GM12875 (cell line): ENCODE measurements around the gene OSCAR.

Experiments
- H3K4me3 ChIP-seq: one replicate; pipeline ENCODE4 v1.5.1; 2011; ENCODE audit warnings: low read depth, low read length, control low read depth
- TF ChIP-seq, protein P1 (sequence below): IDR thresholded peaks from 2 replicates; pipeline ENCODE4 v1.5.1; 2011; ENCODE audit warnings: low read depth, mild to moderate bottlenecking, control low read depth, inconsistent platforms, low read length, moderate library complexity, borderline replicate concordance; ENCODE audit not compliant: insufficient read depth

OSCAR gene, protein sequence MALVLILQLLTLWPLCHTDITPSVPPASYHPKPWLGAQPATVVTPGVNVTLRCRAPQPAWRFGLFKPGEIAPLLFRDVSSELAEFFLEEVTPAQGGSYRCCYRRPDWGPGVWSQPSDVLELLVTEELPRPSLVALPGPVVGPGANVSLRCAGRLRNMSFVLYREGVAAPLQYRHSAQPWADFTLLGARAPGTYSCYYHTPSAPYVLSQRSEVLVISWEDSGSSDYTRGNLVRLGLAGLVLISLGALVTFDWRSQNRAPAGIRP

DNA sequence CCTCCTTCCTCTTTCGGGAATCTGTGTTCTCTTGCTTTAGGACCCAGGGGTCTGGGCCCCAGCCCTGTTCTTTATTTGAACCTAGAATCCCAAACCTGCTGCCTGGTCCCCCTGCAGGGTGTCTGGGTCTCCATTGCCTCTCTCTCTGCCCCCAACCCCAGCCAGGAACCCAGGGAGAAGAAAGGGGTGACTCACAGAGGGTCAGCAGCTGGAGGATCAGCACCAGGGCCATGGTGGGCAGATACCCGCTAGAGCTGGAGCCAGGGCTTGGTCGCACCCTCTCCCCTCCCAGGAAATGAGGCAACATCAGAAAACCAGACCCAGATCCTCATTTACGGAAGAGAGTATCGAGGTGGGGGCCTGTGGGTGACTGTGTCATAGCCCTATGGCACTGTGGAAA is at the start of gene OSCAR:
OSCAR (minus strand) TSS at position 243 of the 400 bp plus-strand sequence; CDS start at position 232, 11 bp downstream.
- TF ChIP-seq, protein P1, sequence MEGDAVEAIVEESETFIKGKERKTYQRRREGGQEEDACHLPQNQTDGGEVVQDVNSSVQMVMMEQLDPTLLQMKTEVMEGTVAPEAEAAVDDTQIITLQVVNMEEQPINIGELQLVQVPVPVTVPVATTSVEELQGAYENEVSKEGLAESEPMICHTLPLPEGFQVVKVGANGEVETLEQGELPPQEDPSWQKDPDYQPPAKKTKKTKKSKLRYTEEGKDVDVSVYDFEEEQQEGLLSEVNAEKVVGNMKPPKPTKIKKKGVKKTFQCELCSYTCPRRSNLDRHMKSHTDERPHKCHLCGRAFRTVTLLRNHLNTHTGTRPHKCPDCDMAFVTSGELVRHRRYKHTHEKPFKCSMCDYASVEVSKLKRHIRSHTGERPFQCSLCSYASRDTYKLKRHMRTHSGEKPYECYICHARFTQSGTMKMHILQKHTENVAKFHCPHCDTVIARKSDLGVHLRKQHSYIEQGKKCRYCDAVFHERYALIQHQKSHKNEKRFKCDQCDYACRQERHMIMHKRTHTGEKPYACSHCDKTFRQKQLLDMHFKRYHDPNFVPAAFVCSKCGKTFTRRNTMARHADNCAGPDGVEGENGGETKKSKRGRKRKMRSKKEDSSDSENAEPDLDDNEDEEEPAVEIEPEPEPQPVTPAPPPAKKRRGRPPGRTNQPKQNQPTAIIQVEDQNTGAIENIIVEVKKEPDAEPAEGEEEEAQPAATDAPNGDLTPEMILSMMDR, result no peak
- no peak within 1 kb of the TSS for H3K4me3 ChIP-seq

DNA sequence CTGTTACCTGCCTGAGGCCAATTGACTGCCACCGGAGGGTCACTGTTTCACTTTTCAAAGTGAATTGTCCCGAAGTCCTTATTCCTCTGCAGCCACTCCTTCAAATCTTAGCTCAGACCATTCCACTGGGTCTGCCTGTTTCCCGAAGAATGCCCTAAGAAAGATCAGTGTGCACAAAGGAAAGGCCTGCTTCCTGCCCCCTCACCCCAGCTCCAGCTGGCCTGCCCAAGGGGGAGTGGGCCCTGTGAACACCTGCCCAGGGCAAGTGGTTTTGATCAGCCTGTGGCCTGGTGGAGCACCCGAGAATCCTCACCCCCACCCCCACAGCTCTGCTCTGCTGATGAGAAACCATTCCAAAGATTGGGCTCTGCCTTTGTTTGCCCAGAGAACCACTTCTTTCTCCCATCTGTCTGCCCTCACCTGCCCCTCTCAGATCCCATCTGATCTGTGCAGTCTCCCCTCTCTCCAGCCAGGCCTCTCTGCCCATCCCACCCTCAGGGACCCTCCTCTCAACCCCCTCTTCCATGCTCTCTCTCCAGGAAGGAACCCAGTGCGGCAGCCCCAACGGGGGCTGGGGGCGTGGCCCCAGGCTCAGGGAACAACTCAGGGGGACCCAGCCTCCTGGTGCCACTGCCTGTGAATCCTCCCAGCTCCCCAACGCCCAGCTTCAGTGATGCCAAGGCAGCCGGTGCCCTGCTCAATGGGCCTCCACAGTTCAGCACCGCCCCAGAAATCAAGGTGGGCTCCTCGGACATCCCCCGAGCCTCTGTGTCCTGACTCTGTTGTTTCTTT is 48.6 kb upstream of the OSCAR start:
- H3K4me3 ChIP-seq, result no peak overlapping the region
- TF ChIP-seq, protein P1, result no peak

DNA sequence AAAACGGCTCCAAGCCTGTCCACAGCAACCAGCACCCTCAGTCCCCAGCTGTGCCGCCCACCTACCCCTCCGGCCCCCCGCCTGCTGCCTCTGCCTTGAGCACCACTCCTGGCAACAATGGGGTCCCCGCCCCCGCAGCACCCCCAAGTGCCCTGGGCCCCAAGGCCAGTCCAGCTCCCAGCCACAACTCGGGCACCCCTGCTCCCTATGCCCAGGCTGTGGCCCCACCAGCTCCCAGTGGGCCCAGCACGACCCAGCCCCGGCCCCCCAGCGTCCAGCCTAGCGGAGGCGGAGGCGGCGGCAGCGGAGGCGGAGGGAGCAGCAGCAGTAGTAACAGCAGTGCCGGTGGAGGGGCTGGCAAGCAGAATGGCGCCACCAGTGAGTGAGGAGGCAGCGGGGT is 47.6 kb upstream of the OSCAR start:
- no peak overlapping the region for H3K4me3 ChIP-seq
- TF ChIP-seq, protein P1, result no peak

DNA sequence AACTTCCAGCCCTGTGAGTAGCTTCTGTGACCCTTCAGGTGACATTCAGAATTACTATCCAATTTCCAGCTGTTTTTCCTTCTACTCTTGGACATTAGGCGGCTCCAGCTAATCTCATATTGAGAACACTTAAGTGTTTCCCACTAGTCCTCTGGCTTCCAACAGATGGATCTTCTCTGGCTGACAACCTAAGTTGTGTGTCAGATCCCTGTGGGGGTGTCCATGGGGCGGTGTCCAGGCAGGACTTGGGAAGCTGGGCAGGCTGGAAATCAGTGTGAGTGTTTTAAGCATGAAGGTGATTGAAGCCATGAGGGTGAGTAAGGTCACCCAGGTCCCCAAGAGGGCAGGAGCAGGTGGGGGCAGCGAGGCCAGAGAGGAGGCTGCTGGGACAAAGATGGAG is 47.1 kb upstream of the OSCAR start:
- TF ChIP-seq, protein P1, result no peak
- no peak overlapping the region for H3K4me3 ChIP-seq

DNA sequence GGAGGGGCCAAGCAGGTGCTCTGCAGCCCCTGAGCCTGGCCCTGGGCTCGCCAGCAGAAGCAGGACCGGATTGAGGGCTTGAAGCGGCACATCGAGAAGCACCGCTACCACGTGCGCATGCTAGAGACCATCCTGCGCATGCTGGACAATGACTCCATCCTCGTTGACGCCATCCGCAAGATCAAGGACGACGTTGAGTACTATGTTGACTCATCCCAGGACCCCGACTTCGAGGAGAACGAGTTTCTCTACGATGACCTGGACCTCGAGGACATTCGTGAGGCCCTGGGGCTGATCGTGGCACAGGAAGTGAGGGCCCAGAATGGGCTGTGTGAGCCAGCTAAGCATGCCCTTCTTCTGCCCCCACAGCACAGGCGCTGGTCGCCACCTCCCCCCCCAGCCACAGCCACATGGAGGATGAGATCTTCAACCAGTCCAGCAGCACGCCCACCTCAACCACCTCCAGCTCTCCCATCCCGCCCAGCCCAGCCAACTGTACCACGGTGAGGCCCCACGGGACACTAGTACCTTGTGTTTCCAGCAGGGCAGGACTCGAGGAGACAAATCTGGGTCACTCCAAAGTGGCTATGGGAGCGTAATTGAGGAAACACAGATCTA is 45.0 kb upstream of the OSCAR start:
- no peak overlapping the region for H3K4me3 ChIP-seq
- TF ChIP-seq, protein P1, result no peak

DNA sequence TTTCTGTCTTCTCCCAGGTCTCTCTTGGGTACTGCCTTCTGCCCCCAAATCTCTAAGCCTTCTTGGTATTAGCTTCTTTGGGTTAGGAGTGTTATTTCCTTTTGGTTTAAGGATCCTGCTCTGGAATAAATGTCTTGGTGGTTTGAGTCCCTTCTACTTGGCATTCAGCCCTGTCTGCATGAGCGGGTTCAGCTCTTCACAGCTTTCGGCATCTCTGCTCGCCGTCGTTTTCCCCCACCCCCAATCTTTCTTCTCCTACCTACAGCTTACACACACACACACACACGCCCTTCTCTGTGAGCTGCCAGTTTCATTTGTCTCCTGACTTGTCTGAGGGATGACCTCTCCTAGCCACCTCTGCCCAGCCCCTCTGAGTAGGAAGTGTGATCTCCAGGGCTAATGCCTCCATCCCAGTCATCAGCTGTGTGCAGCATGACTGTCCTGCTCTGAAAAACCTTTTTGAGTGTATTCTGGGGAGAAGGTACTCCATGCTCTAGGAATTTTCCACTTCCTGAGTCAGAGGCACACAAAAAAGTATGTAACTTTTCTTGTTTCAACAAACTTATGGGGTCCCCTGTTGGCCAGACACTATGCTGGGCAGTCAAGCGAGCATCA is 41.7 kb upstream of the OSCAR start:
- no peak overlapping the region for H3K4me3 ChIP-seq
- TF ChIP-seq, protein P1, result no peak

DNA sequence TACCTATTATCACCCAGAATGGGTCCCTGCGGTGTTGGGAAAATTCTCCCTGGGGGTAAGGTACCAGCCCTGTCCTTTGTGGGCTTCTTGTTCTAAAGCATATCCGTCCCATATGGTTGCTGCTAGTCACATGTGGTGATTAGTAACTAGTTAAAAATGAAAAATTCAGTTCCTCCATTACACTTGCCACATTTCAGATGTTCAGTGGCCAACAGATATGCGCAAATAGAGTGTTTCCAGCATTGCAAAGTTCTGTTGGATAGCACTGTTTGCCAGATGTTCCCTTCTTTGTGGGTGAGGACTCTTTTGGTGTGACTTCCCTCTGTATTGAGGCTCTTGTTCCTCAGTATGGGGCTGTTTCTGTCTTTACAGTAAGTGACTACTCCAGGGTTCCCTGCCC is 40.8 kb upstream of the OSCAR start:
- no peak overlapping the region for H3K4me3 ChIP-seq
- TF ChIP-seq, protein P1, result no peak
